H1 (cell line): ENCODE data around the gene COL5A1. TPM values are rescaled to one million over a fixed set of nuclear protein-coding genes. Genes with fewer than 3 reads are reported as not detected.

ENCODE experiments used
- BCL11A ChIP-seq, 2 experiments: IDR thresholded peaks; one replicate each; pipeline ENCODE4 v1.6.1; 2011; ENCODE audit warnings: low read depth in 2 of 2, low read length in 2 of 2, mild to moderate bottlenecking in 2 of 2
- FOSL1 ChIP-seq: IDR thresholded peaks from 2 replicates; pipeline ENCODE4 v1.6.1; 2011; ENCODE audit warnings: mild to moderate bottlenecking, low read depth, low read length, moderate library complexity; ENCODE audit not compliant: insufficient read depth
- POLR2AphosphoS5 ChIP-seq: IDR thresholded peaks from 2 replicates; pipeline ENCODE4 v1.6.1; 2011; ENCODE audit warnings: low read depth, low read length
- USF2 ChIP-seq: IDR thresholded peaks from 2 replicates; pipeline ENCODE4 v1.6.1; 2011; ENCODE audit warnings: low read length, improper control_type of control experiment
- polyA plus RNA-seq, 7 experiments: library from polyadenylated mRNA; depleted of rRNA in 3 of 7; stranded (reverse) in 5 of 7; unstranded in 2 of 7; fragments of >200 nt in 5 of 7; fragments of 200-250 nt in 2 of 7; gene quantifications; 1 replicate in 5 of 7; 2 replicates in 1 of 7; 4 replicates in 1 of 7; pipeline versions ENCODE4 v1.2.1 to v1.2.3, GENCODE V29; 2011 to 2013; ENCODE audit warnings: missing spikeins in 2 of 7, mixed read lengths in 2 of 7
- total RNA-seq: library from RNA; stranded (reverse); fragmentation: NEBNext Ultra II Directional; extraction: Animal tissue kit (Norgen Biotek cat#: 25700); gene quantifications from 2 replicates; pipeline ENCODE4 v1.2.1, GENCODE V29; 2021

Gene COL5A1
- total and polyA plus RNA-seq, 2 of the 8 experiments (the other 6 are each of a cell fraction or from before 2014, with no cell fraction given) = 3.8 to 12.0 TPM

- TF ChIP-seq USF2 (no peak), BCL11A (IDR thresholded peaks at IDR 0.05; ENCODE audit: low read depth in 2 of 2, low read length in 2 of 2) (no peak), POLR2AphosphoS5 (no peak), FOSL1 (no peak)
Measured at GRCh38 chr9:134889386-134890154, 248.0 kb downstream of the COL5A1 start (continued).
